Stimulated activated CD8-positive, alpha-beta memory T cell treated with anti-CD3 and anti-CD28 coated beads, Interleukin-4, amount 100 ng/mL, for 4 hours (primary cell): Measurements from ENCODE around the gene PITPNM3.

Source experiments
- DNase-seq, 2 donors: peaks; one replicate each; pipeline ENCODE4 v3.0.0-alpha.2; 2020; ENCODE audit warnings: low read depth in 2 of 2, low spot score in 1 of 2

The PITPNM3 gene

DNA sequence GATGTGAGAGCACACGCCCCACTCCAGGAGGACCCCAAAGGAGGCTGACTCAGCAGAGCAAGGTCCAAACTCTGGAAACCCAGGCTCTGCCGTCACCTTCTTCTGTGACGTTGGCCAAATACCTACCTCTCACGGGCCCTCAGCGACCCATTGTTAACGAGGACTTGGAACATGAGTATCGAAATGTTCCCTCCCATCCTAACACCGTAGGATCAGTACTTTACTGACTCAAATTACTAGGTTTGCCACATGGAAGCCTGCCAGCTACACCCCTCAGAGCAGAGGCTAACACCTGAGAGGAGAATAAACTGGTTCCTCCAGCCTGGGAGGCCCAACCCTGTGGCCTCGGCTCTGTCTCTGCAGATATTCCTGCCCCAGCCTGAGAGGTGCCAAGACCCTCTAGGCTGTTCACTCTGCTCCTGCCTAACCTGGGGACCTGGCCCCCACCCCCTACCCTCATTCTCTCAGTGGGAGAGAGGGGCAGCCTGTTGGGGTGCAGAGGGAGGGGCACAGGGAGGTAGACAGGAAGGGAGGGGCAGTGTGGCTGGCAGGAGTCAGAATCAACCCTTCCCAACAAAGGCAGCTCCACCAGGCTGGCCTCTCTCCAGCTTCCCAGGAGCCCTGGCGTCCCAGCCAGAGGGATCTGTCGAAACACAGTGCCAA lies 4.4 kb downstream of the PITPNM3 start:
- DNase-seq: no peak

- DNase-seq: no peak
Measured at GRCh38 chr17:6551356-6551755, 5.0 kb downstream of the PITPNM3 start.

DNA sequence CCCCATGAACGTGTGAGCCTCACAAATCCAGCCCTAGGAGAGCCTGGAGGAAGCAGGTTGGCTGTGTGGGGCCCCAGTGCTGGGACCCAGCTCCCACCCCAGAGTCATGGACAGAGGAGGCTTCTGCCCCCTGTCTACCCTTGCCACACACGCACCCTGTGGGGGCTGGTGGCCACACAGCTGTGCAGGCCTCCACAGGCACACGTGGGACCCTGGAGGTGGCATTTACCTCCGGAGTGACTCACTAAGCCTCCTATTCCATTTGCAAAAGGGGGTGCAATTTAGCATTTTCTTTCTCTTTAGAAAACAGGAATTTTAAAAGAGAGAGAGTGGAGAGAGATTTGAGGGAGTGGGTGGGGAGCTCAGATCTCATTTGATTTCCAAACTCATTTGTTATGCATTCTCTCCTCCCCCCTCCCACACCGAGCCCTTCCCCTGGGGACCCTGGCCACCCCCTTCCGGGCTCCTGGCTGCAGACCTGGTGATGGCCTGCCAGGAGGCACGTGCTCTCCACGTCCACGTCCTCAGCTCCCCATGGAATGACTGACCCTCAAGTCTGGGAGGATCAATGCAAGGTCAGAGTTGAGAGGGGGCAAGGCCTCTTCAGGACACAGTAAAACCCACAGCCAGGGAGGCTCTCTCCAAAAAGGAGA lies 6.8 kb downstream of the PITPNM3 start:
- DNase-seq: no peak

DNA sequence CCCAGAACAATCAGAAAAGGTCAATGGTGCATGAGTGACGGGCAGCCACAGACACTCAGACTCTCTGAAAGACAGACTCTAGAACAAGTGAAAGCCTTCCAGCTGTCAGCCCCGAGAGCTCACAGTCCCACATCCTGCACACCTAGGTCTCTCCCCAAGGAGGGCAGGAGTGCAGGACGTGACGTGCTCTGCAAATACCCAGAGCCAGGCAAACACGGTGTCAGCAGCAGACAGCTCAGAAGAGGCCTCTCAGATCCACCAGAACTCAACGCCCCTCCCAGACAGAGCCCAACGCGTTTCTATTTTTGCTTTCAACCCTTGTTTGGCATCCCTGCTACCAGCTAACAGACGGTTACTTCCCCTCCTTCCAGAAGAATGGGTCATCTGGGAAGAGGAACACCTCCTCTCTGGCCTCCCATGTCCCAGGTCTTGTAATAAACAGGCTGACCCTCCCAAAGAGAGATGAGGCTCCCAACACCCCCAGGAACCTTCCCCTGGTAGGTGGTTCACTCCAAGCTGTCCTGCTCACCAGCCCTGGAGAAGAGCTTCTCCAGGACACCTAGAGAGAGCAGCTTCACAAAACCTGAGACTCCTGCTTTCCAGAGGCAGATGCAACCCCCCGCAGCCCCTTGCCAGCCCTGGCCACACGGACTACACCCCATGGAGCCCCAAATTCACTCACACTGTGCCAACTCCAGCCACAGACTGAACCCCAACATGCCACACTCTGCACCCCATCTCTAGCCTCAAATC lies 7.6 kb downstream of the PITPNM3 start:
- DNase-seq: no peak

GRCh38 chr17:6548034-6548433 lies 8.3 kb downstream of the PITPNM3 start:
- DNase-seq: no peak

DNA sequence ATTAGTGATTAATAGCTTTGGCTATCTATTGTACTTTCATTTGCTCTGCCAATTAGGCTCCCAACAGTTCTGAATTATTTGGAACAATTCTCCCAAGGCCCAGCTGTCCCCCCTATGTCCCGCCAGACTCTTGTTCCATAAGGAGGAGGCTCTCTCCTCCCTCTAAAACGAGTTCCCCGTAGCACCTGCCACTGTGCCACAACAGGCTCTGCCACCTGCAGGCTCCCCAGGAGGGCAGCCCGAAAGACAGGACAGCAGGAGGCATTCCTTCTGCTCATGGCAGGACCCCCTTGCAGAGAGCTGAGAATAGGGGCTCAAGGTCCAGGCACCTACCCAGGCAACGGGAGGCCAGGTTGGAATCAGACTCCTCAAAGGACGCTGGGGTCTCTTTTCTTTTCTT lies 9.0 kb downstream of the PITPNM3 start:
- DNase-seq: no peak

- DNase-seq: no peak
Measured at GRCh38 chr17:6546069-6546718, 10.2 kb downstream of the PITPNM3 start.

DNA sequence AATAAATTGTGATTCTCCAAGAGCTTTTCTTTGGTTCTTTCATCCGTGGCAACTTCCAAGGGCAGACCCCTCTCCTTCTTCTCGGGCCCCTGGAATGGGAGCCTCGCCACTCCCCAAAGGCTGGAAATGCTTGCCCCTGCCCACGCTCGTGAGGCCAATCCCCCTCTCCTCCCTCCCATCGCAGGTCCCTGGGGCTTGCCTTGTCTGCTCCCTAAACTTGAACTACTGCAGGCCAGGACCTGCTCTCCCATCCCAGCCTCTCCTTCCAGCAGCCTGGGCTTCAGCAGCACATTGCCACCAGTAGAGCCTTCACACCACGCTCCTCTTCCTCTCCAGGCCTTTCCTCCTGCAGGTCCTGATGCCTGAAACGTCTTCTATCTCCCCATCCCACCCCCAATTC lies 11.1 kb downstream of the PITPNM3 start:
- DNase-seq: no peak

DNA sequence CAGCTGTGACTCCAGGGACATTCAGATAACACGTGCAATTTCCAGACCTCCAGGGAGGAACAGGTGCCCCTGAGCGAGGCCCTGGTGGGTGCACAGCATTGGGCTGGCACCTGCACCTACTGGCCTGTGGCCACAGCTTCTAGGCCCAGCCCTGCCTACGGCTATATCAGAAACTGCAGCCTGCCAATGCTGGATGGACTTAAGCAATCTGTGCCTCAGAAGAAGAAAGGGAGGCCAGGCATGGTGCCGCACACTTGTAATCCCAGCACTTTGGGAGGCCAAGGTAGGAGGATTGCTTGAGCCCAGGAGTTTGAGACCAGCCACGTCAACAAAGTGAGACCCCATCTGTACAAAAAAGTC lies 12.4 kb downstream of the PITPNM3 start:
- no peak for DNase-seq

- no peak for DNase-seq
Measured at GRCh38 chr17:6543079-6544010, 13.0 kb downstream of the PITPNM3 start.

- DNase-seq: no peak
Measured at GRCh38 chr17:6542577-6542976, 13.8 kb downstream of the PITPNM3 start.

GRCh38 chr17:6541886-6542285 lies 14.5 kb downstream of the PITPNM3 start:
- DNase-seq: no peak

GRCh38 chr17:6539871-6540270 lies 16.5 kb downstream of the PITPNM3 start:
- no peak for DNase-seq

GRCh38 chr17:6536566-6537065 lies 19.7 kb downstream of the PITPNM3 start:
- no peak for DNase-seq

DNA sequence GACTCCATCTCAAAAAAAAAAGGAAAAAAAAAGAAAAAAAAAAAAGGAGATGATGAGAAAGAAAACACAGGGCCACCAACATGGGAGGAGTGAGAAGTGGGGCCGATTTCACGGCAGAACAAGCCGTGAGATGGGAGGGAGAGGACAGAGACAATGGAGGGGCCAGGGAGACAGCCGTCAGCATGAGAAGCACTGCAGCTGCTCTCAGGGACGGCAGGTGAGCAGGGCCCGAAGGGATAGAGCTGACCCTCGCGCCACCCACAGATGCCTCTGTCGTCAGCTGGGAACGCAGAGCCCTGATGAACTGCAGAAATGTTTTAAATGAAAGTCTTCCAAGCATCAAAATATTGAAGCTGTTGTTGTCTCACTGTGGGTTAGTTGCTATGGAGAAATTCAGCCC lies 20.3 kb downstream of the PITPNM3 start:
- DNase-seq: no peak

GRCh38 chr17:6534846-6535514 lies 21.4 kb downstream of the PITPNM3 start:
- no peak for DNase-seq

DNA sequence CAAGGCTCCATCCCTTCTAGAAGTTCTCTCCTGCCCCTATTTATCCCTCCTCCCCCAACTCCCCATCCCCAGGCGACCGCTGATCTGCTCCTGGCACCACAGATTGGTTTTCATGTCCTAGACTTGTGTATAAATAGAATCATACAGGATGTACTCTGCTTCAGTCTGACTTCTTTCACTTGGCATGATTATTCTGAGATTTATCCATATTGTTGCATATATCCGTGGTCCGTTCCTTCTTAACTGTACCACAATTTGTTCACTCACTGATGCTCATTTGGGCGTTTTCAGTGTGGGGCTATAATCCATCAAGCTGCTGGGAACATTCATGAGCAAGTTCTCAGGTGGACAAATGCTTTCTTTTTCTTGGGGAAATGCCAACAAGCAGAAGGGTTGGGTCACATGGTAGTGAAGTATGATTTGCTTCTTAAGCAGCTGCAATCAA lies 23.9 kb downstream of the PITPNM3 start:
- no peak for DNase-seq

DNA sequence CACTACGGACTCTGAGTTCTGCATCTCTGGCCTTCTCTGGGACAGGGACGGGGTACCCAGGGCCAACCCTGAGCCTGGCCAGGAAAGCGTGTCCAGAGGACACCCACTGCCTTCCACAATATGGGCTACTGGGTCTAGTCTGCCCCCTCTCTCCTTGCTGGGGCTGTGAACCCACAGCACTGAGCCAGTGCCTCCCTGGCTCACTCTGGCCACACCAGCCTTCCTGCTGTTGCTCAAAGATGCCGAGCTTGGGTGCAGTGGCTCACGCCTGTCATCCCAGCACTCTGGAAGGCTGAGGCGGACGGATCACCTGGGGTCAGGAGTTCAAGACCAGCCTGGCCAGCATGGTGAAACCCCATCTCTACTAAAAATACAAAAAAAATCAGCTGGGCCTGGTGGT lies 24.8 kb downstream of the PITPNM3 start:
- no peak for DNase-seq

GRCh38 chr17:6530324-6530920 lies 25.9 kb downstream of the PITPNM3 start:
- DNase-seq: no peak

DNA sequence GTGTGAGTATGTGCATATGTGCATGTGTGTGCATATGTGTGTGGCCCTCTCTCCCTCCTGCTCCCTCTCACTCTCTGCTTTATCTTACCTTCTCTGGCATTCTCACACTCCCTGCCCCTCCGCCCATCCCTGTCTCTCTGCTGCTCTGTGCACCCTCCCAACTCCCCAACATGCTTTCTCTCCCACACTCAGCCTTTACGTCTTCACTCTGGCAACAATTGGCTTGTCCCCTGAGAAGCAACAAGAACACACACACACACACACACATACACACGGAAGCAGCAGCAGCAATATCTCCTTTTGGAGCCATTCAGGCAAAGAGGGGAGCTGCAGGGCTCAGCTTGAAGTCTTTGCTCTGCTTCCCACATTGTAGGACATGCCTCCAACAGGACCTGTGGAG lies 27.8 kb downstream of the PITPNM3 start:
- no peak for DNase-seq
